Jurkat, Clone E6-1 (cell line): ENCODE data around the gene REEP3.
"Not testable (repeated sequence)": the region's sequence is repeated elsewhere in the genome, so short reads cannot be mapped to it uniquely, and the experiment has no call there.

ENCODE experiments used
- DNase-seq: peaks from one replicate; pipeline ENCODE4 v3.0.0-alpha.2; 2011; ENCODE audit warnings: low read depth, low spot score
- H3K4me3 ChIP-seq: 2 replicates; pipeline ENCODE4 v1.5.1; 2011; ENCODE audit warnings: mild to moderate bottlenecking, low read length, control low read depth, moderate library complexity

Gene REEP3

GRCh38 chr10:63542835-63543575, 21.8 kb downstream of the REEP3 start:
- no peak overlapping the region for H3K4me3 ChIP-seq
- DNase-seq: no peak

GRCh38 chr10:63543576-63543962, 22.4 kb downstream of the REEP3 start:
- no peak for DNase-seq
- H3K4me3 ChIP-seq: no peak overlapping the region

- H3K4me3 ChIP-seq: no peak overlapping the region
- no peak for DNase-seq
These were observed 23.2 kb downstream of the REEP3 start for GRCh38 chr10:63544418-63544817.

GRCh38 chr10:63547628-63548360, 26.6 kb downstream of the REEP3 start:
- no peak overlapping the region for H3K4me3 ChIP-seq
- no peak for DNase-seq

GRCh38 chr10:63548860-63549259, 27.7 kb downstream of the REEP3 start:
- H3K4me3 ChIP-seq: no peak overlapping the region

GRCh38 chr10:63549810-63550209, 28.6 kb downstream of the REEP3 start:
- no peak for DNase-seq

More at GRCh38 chr10:63548860-63549259, 27.7 kb downstream of the REEP3 start:
- no peak for DNase-seq

GRCh38 chr10:63553031-63553430, 31.8 kb downstream of the REEP3 start:
- H3K4me3 ChIP-seq: no peak overlapping the region
- DNase-seq: no peak

More at GRCh38 chr10:63549810-63550209, 28.6 kb downstream of the REEP3 start:
- no peak overlapping the region for H3K4me3 ChIP-seq

GRCh38 chr10:63553473-63553872, 32.3 kb downstream of the REEP3 start:
- DNase-seq: no peak
- no peak overlapping the region for H3K4me3 ChIP-seq

- no peak overlapping the region for H3K4me3 ChIP-seq
These were observed 33.5 kb downstream of the REEP3 start for GRCh38 chr10:63554657-63555056.

GRCh38 chr10:63555330-63555729, 34.1 kb downstream of the REEP3 start:
- no peak for DNase-seq
- H3K4me3 ChIP-seq: no peak overlapping the region

More at GRCh38 chr10:63554657-63555056, 33.5 kb downstream of the REEP3 start:
- peak; percentile 91 for DNase-seq

- no peak overlapping the region for H3K4me3 ChIP-seq
- DNase-seq: no peak
These were observed 37.1 kb downstream of the REEP3 start for GRCh38 chr10:63558132-63558784.

GRCh38 chr10:63561341-63561740, 40.1 kb downstream of the REEP3 start:
- no peak overlapping the region for H3K4me3 ChIP-seq
- no peak for DNase-seq

GRCh38 chr10:63562391-63562790, 41.2 kb downstream of the REEP3 start:
- no peak for DNase-seq
- H3K4me3 ChIP-seq: no peak overlapping the region

- no peak overlapping the region for H3K4me3 ChIP-seq
- DNase-seq: no peak
These were observed 41.7 kb downstream of the REEP3 start for GRCh38 chr10:63562857-63563256.

GRCh38 chr10:63563623-63564022, 42.4 kb downstream of the REEP3 start:
- DNase-seq: peak; percentile 46
- no peak overlapping the region for H3K4me3 ChIP-seq

- H3K4me3 ChIP-seq, DNase-seq: not testable (repeated sequence)
These were observed 43.5 kb downstream of the REEP3 start for GRCh38 chr10:63564731-63565130.

- H3K4me3 ChIP-seq: no peak overlapping the region
These were observed 52.0 kb downstream of the REEP3 start for GRCh38 chr10:63573068-63573697.

GRCh38 chr10:63574011-63574410, 52.8 kb downstream of the REEP3 start:
- no peak for DNase-seq
- no peak overlapping the region for H3K4me3 ChIP-seq

More at GRCh38 chr10:63573068-63573697, 52.0 kb downstream of the REEP3 start:
- DNase-seq: no peak

GRCh38 chr10:63576501-63576900, 55.3 kb downstream of the REEP3 start:
- DNase-seq: no peak
- no peak overlapping the region for H3K4me3 ChIP-seq
